GM12801 (cell line): ENCODE measurements around the gene KIAA1671.

Experiments used
- TF ChIP-seq, protein P1 (sequence below): IDR thresholded peaks from one replicate; pipeline ENCODE4 v1.5.1; 2011; ENCODE audit warnings: control low read depth; ENCODE audit not compliant: insufficient read length; ENCODE audit errors: extremely low read depth

KIAA1671 gene

DNA sequence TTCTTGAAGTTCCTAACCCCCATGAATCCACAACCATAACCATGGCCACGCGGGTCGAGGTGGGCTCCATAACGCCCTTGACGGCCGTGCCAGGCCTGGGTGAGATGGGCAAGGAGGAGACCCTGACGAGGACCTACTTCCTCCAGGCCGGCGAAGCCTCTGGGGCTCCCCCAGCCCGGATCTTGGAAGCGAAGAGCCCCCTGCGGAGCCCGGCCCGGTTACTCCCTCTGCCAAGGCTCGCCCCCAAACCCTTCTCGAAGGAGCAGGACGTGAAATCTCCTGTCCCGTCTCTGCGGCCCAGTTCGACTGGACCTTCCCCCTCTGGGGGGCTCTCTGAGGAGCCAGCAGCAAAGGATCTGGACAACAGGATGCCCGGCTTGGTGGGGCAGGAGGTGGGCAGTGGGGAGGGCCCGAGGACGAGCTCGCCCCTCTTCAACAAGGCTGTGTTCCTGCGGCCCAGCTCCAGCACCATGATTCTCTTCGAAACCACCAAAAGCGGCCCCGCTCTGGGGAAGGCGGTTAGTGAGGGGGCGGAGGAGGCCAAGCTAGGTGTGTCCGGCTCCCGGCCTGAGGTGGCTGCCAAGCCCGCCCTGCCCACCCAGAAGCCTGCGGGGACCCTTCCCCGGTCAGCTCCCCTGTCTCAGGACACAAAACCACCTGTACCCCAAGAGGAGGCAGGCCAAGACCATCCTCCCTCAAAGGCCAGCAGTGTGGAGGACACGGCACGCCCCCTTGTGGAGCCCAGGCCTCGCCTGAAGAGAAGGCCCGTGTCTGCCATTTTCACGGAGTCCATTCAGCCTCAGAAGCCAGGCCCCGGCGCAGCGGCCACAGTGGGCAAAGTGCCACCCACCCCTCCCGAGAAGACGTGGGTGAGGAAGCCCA, 75.7 kb downstream of the KIAA1671 start:
- TF ChIP-seq, protein P1, sequence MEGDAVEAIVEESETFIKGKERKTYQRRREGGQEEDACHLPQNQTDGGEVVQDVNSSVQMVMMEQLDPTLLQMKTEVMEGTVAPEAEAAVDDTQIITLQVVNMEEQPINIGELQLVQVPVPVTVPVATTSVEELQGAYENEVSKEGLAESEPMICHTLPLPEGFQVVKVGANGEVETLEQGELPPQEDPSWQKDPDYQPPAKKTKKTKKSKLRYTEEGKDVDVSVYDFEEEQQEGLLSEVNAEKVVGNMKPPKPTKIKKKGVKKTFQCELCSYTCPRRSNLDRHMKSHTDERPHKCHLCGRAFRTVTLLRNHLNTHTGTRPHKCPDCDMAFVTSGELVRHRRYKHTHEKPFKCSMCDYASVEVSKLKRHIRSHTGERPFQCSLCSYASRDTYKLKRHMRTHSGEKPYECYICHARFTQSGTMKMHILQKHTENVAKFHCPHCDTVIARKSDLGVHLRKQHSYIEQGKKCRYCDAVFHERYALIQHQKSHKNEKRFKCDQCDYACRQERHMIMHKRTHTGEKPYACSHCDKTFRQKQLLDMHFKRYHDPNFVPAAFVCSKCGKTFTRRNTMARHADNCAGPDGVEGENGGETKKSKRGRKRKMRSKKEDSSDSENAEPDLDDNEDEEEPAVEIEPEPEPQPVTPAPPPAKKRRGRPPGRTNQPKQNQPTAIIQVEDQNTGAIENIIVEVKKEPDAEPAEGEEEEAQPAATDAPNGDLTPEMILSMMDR = no peak

DNA sequence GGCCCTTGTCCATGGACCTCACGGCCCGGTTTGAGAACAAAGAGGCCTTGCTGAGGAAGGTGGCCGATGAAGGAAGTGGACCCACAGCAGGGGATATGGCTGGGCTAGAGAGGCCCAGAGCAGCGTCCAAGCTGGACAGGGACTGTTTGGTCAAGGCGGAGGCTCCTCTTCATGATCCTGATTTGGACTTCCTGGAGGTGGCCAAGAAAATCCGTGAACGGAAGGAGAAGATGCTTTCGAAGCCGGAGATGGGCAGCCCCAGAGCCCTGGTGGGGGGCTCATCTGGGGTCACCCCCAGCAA, 76.3 kb downstream of the KIAA1671 start:
- TF ChIP-seq, protein P1 = no peak

DNA sequence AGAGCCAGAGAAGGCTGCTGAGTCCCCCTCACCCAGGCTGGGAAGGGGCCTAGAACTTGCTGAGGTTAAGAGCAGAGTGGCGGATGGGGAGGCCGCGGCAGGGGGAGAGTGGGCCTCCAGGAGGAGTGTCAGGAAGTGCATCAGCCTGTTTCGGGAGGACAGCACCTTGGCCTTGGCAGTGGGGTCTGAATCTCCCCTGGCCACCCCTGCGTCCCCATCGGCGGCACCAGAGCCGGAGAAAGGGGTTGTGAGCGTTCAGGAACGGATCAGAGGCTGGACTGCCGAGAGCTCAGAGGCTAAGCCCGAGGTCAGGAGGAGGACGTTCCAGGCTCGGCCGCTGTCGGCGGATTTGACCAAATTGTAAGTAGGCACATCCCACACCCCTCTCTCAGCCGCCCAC, 76.7 kb downstream of the KIAA1671 start:
- TF ChIP-seq, protein P1 = no peak

DNA sequence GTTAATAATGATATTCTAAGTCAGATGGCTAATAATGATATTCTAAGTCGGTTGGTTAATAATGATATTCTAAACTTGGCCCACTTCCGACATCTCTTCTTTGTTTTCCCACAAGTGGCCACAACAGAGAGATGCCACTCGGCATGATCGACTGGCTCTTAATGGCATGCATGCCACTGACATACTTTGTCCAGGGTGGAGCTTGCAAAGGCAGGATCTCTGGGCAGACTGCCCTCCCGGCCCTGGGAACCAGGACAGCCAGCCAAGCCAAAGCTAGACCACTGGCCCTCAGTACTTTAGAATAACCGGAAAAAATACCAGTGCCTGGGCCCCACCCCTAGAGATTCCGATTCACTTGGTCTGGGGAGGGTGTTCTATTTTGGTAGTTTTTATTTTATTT, 78.1 kb downstream of the KIAA1671 start:
- TF ChIP-seq, protein P1 = no peak

DNA sequence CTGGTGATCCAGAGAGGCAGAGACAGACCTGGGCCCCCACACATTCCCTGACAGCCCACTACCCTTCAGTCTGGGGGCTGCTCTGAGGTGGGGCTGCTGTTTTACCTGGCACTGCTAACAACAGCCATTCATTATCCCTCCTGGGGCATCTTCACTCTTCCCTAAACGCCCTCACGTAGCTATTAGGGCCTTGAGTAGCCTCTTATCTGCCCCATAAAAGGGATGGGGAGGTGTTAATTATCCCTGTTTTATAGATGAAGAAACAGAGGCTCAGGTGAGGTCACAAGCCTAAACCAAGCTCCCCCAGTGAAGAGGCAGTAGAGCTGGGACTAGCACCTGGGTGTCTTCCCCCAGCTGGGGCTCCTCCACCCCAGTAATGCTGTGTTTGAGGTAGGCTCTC, 79.5 kb downstream of the KIAA1671 start:
- TF ChIP-seq, protein P1 = no peak

DNA sequence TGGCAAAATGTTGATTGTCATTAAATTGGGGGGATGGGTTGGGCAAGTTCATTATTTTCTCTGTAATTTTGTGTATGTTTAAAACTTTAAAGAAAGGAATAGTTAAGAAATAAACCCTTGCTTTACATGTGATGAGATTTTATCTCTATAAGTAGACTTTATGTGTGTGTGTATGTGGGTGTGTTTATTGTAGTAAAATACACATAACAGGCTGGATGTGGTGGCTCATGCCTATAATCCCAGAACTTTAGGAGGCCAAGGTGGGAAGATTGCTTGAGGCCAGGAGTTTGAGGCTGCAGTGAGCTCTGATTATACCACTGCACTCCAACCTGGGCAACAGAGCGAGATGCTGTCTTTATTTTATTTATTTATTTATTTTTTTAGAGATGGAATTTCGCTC, 83.2 kb downstream of the KIAA1671 start:
- TF ChIP-seq, protein P1 = no peak

DNA sequence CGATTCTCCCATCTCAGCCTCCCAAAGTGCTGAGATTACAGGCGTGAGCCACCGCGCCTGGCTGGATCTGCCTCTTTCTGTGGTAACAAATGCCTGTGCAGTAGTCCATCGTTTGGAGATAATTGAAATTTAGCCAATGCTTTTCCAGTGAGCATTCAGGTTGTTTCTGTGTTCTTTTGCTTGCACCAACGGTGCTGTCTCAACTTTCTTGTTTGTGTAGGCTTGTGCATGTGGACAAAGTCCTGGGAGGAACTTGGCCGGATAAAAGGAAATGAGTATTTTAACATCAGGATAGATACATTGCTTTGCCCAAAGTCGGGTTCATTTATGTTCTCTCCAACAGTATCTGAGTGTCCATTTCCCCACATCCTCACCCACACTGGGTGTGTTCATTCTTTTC, 85.7 kb downstream of the KIAA1671 start:
- TF ChIP-seq, protein P1 = no peak
